Kidney (tissue), 14 donors: ENCODE results near the gene GRIN2A. TPM values are rescaled to one million over a fixed set of nuclear protein-coding genes. Genes with fewer than 3 reads are reported as not detected.

ENCODE experiments used
- DNase-seq, 5 donors: peaks; one replicate each; pipeline ENCODE4 v3.0.0-alpha.2; 2013 to 2020
- FAIRE-seq: peaks from 2 replicates; lab custom pipeline; 2012; peaks lifted over from hg19 to GRCh38; lab: Jason Lieb, UNC
- H3K27ac ChIP-seq, 2 donors: one replicate each; pipeline ENCODE4 v1.7.0; 2013; ENCODE audit warnings: low read depth in 2 of 2, low read length in 2 of 2, inconsistent platforms in 1 of 2
- H3K27me3 ChIP-seq: one replicate; pipeline ENCODE4 v1.7.1; 2013; ENCODE audit warnings: low read length, inconsistent platforms; ENCODE audit not compliant: control insufficient read depth, insufficient read depth
- H3K36me3 ChIP-seq, 3 donors: one replicate each; pipeline versions ENCODE4 v1.7.0 to v1.7.1; 2013; ENCODE audit warnings: low read length in 3 of 3, control low read depth in 1 of 3, inconsistent platforms in 1 of 3; ENCODE audit not compliant: insufficient read depth in 3 of 3, control insufficient read depth in 2 of 3
- H3K4me1 ChIP-seq, 3 donors: one replicate each; pipeline versions ENCODE4 v1.7.0 to v1.7.1; 2013; ENCODE audit warnings: low read length in 3 of 3, inconsistent platforms in 1 of 3, low read depth in 1 of 3; ENCODE audit not compliant: control insufficient read depth in 2 of 3, insufficient read depth in 2 of 3
- H3K4me3 ChIP-seq, 3 donors: one replicate each; pipeline versions ENCODE4 v1.7.0 to v1.8.1; 2013; ENCODE audit warnings: low read length in 3 of 3, control low read depth in 1 of 3, inconsistent platforms in 1 of 3
- H3K9ac ChIP-seq, 3 donors: one replicate each; pipeline versions ENCODE4 v1.7.0 to v1.7.1; 2013; ENCODE audit warnings: low read length in 3 of 3, control low read depth in 1 of 3, inconsistent platforms in 1 of 3
- H3K9me3 ChIP-seq, 3 donors: one replicate each; pipeline versions ENCODE4 v1.7.0 to v1.7.1; 2013; ENCODE audit warnings: low read length in 3 of 3, control low read depth in 1 of 3, inconsistent platforms in 1 of 3; ENCODE audit not compliant: control insufficient read depth in 2 of 3, insufficient read depth in 1 of 3
- intact Hi-C: fragments of 100-400 bp; cut with DNase I; formaldehyde crosslinking; loops from one replicate; pipeline ENCODE4 v1.11.1; 2022
- polyA plus RNA-seq: library from polyadenylated mRNA; stranded (reverse); fragments of 350-450 nt; fragmentation: Illumina TruSeq; extraction: RNeasy Lipid Tissue Mini Kit (QIAGEN cat#74804); gene quantifications from one replicate; pipeline ENCODE4 v1.2.3, GENCODE V29; 2014; ENCODE audit warnings: low read depth, low replicate concordance; ENCODE audit not compliant: insufficient read depth
- total RNA-seq: library from RNA; stranded (reverse); fragmentation: NEBNext Ultra II Directional; extraction: Animal tissue kit (Norgen Biotek cat#: 25700); gene quantifications from one replicate; pipeline ENCODE4 v1.2.1, GENCODE V29; 2021
- TF ChIP-seq, protein P1 (sequence below): IDR thresholded peaks from 3 replicates; pipeline ENCODE4 v1.5.1; 2012; ENCODE audit warnings: mild to moderate bottlenecking, moderate library complexity, borderline replicate concordance; ENCODE audit not compliant: insufficient read depth; ENCODE audit errors: extremely low read depth
- donor health status: control.
- donor health status: control.
- donor health status: control.
- donor health status: control.
- donor health status: control.
- donor health status: DM: yes; HTN: yes; CAD: no.
- donor health status: Normal renal cell carcinoma (clear cell type).

The GRIN2A gene
- total and polyA plus RNA-seq, 2 donors from 2014 or later, result 0.28 to 6.5 TPM

DNA sequence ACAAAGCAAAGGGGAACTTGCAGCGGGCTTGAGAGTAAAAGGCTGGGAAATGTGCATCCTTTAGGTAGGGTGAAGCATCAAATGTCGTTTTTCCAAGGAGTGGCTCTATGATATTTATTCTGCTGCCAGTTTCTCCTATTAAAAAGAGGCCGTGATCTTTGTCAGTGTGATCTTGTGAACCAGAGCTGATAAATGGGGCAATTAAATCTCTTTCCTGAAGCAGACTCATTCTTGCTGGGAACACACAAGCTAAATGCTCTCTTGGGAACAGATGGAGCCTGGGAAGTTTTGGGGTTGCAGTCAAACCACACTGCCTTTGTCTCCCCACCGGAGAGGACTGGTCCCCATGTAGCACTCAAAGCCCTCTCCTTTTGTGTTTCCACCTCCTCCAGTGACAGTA, 408.9 kb downstream of the GRIN2A start:
- DNase-seq, result no peak
- H3K27me3 ChIP-seq, result no peaks in the 10 kb centered on the region
- no peak overlapping the region for H3K9ac ChIP-seq
- H3K4me3 ChIP-seq, result no peak overlapping the region
- no peaks in the 10 kb centered on the region for H3K9me3 ChIP-seq
- no peak for FAIRE-seq
- peaks cover 0 to 3% (median 0%) of the 10 kb centered on the region in 3 donors for H3K4me1 ChIP-seq
- no peak overlapping the region for H3K27ac ChIP-seq
- no peaks in the 10 kb centered on the region for H3K36me3 ChIP-seq
- intact Hi-C loops, result no loop called here
- TF ChIP-seq, protein P1, sequence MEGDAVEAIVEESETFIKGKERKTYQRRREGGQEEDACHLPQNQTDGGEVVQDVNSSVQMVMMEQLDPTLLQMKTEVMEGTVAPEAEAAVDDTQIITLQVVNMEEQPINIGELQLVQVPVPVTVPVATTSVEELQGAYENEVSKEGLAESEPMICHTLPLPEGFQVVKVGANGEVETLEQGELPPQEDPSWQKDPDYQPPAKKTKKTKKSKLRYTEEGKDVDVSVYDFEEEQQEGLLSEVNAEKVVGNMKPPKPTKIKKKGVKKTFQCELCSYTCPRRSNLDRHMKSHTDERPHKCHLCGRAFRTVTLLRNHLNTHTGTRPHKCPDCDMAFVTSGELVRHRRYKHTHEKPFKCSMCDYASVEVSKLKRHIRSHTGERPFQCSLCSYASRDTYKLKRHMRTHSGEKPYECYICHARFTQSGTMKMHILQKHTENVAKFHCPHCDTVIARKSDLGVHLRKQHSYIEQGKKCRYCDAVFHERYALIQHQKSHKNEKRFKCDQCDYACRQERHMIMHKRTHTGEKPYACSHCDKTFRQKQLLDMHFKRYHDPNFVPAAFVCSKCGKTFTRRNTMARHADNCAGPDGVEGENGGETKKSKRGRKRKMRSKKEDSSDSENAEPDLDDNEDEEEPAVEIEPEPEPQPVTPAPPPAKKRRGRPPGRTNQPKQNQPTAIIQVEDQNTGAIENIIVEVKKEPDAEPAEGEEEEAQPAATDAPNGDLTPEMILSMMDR, result no peak

DNA sequence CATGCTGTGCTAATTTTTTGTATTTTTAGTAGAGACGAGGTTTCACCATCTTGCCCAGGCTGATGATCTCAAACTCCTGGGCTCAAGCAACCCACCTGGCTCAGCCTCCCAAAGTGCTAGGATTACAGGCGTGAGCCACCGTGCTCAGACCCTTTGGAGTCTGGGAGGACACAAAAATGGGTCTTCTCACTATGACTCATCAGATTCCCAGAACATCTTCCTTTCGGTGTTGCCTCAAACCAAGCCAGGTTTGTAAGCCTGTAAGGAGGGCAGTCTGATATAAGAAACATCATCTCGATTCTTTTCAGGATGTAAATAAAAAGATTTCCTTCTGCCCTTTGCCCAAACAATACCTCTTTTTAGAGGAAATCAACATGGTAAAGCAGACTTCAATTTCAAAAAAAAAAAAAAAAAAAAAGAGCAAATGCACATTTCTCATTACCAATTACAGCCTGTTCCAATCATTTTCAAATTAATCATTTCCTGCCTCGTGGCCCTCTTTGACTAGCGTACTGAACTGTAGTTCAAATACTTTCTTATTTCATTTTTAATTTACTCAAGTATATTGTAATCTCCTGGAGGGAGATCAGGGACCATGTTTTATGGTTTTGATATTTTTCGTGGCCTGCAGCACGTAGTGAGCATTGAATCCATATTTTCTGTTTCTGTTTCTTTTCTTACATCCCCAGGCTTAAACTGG, 409.6 kb downstream of the GRIN2A start:
- TF ChIP-seq, protein P1, result no peak
- no peak overlapping the region for H3K9ac ChIP-seq
- FAIRE-seq (no peak), DNase-seq (peak in 2 of 5 donors; percentile 2 to 43)
- no peaks in the 10 kb centered on the region for H3K36me3 ChIP-seq
- H3K27me3 ChIP-seq, result no peaks in the 10 kb centered on the region
- intact Hi-C loops, result no loop called here
- no peaks in the 10 kb centered on the region for H3K9me3 ChIP-seq
- no peak overlapping the region for H3K27ac ChIP-seq
- H3K4me1 ChIP-seq, result peaks cover 0 to 3% (median 0%) of the 10 kb centered on the region in 3 donors
- H3K4me3 ChIP-seq, result no peak overlapping the region

DNA sequence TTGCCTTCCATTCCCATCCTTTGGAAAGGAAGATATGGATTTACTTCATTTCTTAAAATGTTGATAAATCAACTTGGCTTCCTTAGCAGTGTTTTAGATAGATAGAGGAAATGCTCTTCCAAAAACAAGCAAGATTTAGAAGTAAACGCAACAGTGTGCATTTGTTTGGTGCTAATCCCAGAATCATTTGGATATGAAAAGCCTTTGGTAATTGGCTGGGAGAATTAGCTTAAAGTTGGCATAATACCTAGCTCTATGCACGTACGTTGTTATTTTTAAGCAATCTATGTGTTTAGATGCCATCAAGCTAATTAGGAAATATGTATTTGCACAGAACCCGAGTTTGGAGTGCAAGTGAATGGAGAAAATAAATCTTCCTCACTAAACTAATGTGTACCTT, 415.3 kb downstream of the GRIN2A start:
- TF ChIP-seq, protein P1, result no peak
- Histone ChIP-seq H3K27ac (no peak overlapping the region), H3K9me3 (no peaks in the 10 kb centered on the region), H3K4me1 (no peaks in the 10 kb centered on the region), H3K4me3 (no peak overlapping the region), H3K36me3 (no peaks in the 10 kb centered on the region), H3K27me3 (no peaks in the 10 kb centered on the region), H3K9ac (no peak overlapping the region)
- FAIRE-seq (no peak), DNase-seq (no peak)
- intact Hi-C loops, result no loop called here
